ENCODE data around the gene SSBP3. TPM values are rescaled to one million over a fixed set of nuclear protein-coding genes. Genes with fewer than 3 reads are reported as not detected.

The SSBP3 gene
- total RNA-seq, 3 donors from 2014 or later (not counting 1 experiment from before 2014, with no cell fraction given): 162 to 224 (median 164) TPM

GRCh38 chr1:54312796-54313316 lies 93.3 kb downstream of the SSBP3 start:
- H3K27ac ChIP-seq (ENCODE audit: low read length): no peak overlapping the region
- H3K4me3 ChIP-seq (ENCODE audit: low read length): no peak overlapping the region
- H3K36me3 Mint-ChIP-seq: no peaks in the 10 kb centered on the region
- no peak for ATAC-seq
- intact Hi-C loops (cut with micrococcal nuclease): loop anchor here (10.0 kb wide), 1 partner anchor 92 kb away; the partner anchor contains the start of gene SSBP3
- no peaks in the 10 kb centered on the region for H3K9me3 Mint-ChIP-seq
- no peaks in the 10 kb centered on the region for H3K9me3 ChIP-seq (ENCODE audit: control insufficient read depth, insufficient read depth, low read length)
- H3K4me1 ChIP-seq (ENCODE audit: control insufficient read depth, insufficient read depth, low read length): peaks cover 37% of the 10 kb centered on the region
- H3K27me3 ChIP-seq (ENCODE audit: control insufficient read depth, insufficient read depth, low read length): no peaks in the 10 kb centered on the region
- no peak for TF ChIP-seq CTCF (IDR thresholded peaks at IDR 0.05)
- 61% methylated on average over 7 of the region's 7 CpGs for WGBS (ENCODE audit: insufficient coverage)
- no peaks in the 10 kb centered on the region for H3K27me3 Mint-ChIP-seq (ENCODE audit: low read depth in 2 of 2)
- no peaks in the 10 kb centered on the region for H3K36me3 ChIP-seq (ENCODE audit: control insufficient read depth, insufficient read depth, low read length)
- H3K27ac Mint-ChIP-seq: peak overlapping the region; percentile 50 to 64
- H3K4me1 Mint-ChIP-seq: peaks cover 63 to 80% of the 10 kb centered on the region in 2 donors
- no peak overlapping the region for H3K4me3 Mint-ChIP-seq
- peak in 1 of 2 donors; percentile 20 for DNase-seq

- WGBS (ENCODE audit: insufficient coverage): 86% methylated on average over 7 of the region's 7 CpGs
- intact Hi-C loops (cut with micrococcal nuclease): loop anchor here (10.0 kb wide), 1 partner anchor 93 kb away; the partner anchor contains the start of gene SSBP3
- Histone ChIP-seq H3K4me1 (ENCODE audit: control insufficient read depth, insufficient read depth, low read length) (peaks cover 44% of the 10 kb centered on the region), H3K9me3 (ENCODE audit: control insufficient read depth, insufficient read depth, low read length) (no peaks in the 10 kb centered on the region), H3K27ac (ENCODE audit: low read length) (no peak overlapping the region), H3K27me3 (ENCODE audit: control insufficient read depth, insufficient read depth, low read length) (no peaks in the 10 kb centered on the region), H3K4me3 (ENCODE audit: low read length) (no peak overlapping the region), H3K36me3 (ENCODE audit: control insufficient read depth, insufficient read depth, low read length) (no peaks in the 10 kb centered on the region)
- DNase-seq (no peak), ATAC-seq (peak in 1 of 3 donors; percentile 6)
- Mint-ChIP-seq H3K4me1 (peaks cover 64 to 84% of the 10 kb centered on the region in 2 donors), H3K4me3 (no peak overlapping the region), H3K27me3 (ENCODE audit: low read depth in 2 of 2) (no peaks in the 10 kb centered on the region), H3K27ac (peak overlapping the region; percentile 70 to 83), H3K9me3 (no peaks in the 10 kb centered on the region), H3K36me3 (no peaks in the 10 kb centered on the region)
- no peak for TF ChIP-seq CTCF (IDR thresholded peaks at IDR 0.05)
These were observed 94.7 kb downstream of the SSBP3 start for GRCh38 chr1:54311506-54311905.

GRCh38 chr1:54310439-54311328 lies 95.5 kb downstream of the SSBP3 start:
- Histone ChIP-seq H3K9me3 (ENCODE audit: control insufficient read depth, insufficient read depth, low read length) (no peaks in the 10 kb centered on the region), H3K36me3 (ENCODE audit: control insufficient read depth, insufficient read depth, low read length) (no peaks in the 10 kb centered on the region), H3K27me3 (ENCODE audit: control insufficient read depth, insufficient read depth, low read length) (no peaks in the 10 kb centered on the region), H3K4me3 (ENCODE audit: low read length) (no peak overlapping the region), H3K4me1 (ENCODE audit: control insufficient read depth, insufficient read depth, low read length) (peaks cover 51% of the 10 kb centered on the region), H3K27ac (ENCODE audit: low read length) (no peak overlapping the region)
- H3K9me3 Mint-ChIP-seq: no peaks in the 10 kb centered on the region
- H3K27ac Mint-ChIP-seq: peak overlapping the region; percentile 70 to 83
- TF ChIP-seq CTCF (IDR thresholded peaks at IDR 0.05): no peak
- H3K4me1 Mint-ChIP-seq: peaks cover 70 to 91% of the 10 kb centered on the region in 2 donors
- intact Hi-C loops (cut with micrococcal nuclease): loop anchor here (10.0 kb wide), 1 partner anchor 94 kb away; the partner anchor contains the start of gene SSBP3
- H3K27me3 Mint-ChIP-seq (ENCODE audit: low read depth in 2 of 2): no peaks in the 10 kb centered on the region
- ATAC-seq (peak; percentile 40 to 69 (median 40)), DNase-seq (peak; percentile 24 to 40)
- no peaks in the 10 kb centered on the region for H3K36me3 Mint-ChIP-seq
- 84% methylated on average over 10 of the region's 12 CpGs for WGBS (ENCODE audit: insufficient coverage)
- H3K4me3 Mint-ChIP-seq: no peak overlapping the region

Measured in natural killer cell (primary cell).